M059J (cell line): Measurements from ENCODE around the gene PRKAR2A. TPM values are rescaled to one million over a fixed set of nuclear protein-coding genes. Genes with fewer than 3 reads are reported as not detected.
"Not testable (repeated sequence)": the region's sequence is repeated elsewhere in the genome, so short reads cannot be mapped to it uniquely, and the experiment has no call there.

Experiments used
- DNase-seq: peaks from one replicate; pipeline ENCODE4 v3.0.0-alpha.2; 2012; ENCODE audit warnings: low read depth
- total RNA-seq: library from RNA; depleted of rRNA; stranded (reverse); fragments of >200 nt; shearing (Covaris generic); gene quantifications from 2 replicates; pipeline ENCODE4 v1.2.3, GENCODE V29; 2014

PRKAR2A gene
- total RNA-seq, 1 experiment from 2014 or later: 23.5 TPM

DNA sequence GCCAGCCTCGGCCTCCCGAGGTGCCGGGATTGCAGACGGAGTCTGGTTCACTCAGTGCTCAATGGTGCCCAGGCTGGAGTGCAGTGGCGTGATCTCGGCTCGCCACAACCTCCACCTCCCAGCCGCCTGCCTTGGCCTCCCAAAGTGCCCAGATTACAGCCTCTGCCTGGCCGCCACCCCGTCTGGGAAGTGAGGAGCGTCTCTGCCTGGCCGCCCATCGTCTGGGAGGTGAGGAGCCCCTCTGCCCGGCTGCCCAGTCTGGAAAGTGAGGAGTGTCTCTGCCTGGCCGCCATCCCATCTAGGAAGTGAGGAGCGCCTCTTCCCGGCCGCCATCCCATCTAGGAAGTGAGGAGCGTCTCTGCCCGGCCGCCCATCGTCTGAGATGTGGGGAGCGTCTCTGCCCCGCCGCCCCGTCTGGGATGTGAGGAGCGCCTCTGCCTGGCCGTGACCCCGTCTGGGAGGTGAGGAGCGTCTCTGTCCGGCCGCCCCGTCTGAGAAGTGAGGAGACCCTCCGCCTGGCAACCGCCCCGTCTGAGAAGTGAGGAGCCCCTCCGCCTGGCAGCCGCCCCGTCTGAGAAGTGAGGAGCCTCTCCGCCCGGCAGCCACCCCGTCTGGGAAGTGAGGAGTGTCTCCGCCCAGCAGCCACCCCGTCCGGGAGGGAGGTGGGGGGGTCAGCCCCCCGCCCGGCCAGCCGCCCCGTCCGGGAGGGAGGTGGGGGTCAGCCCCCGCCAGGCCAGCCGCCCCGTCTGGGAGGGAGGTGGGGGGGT is 113.7 kb downstream of the PRKAR2A start:
- DNase-seq: not testable (repeated sequence)

DNA sequence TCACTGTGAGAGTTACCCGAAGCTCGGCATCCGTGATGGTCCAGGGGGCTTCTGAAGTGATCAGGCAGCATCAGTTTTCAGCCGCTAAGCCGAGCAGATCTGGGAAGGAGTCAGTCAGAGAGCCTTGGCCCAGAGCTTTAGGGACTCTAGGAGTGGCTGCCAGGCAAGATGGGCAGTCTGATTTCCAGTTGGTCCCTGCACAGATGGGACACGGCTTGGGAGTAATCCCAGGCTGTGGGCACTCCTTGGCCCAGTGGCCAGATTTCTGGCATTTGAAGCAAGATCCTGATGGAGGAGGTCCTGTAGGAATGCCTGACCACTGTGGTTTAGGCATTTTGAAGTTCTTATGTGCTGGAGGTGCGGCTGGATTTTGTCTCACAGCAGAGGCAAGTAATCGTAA is 120.2 kb downstream of the PRKAR2A start:
- no peak for DNase-seq

DNA sequence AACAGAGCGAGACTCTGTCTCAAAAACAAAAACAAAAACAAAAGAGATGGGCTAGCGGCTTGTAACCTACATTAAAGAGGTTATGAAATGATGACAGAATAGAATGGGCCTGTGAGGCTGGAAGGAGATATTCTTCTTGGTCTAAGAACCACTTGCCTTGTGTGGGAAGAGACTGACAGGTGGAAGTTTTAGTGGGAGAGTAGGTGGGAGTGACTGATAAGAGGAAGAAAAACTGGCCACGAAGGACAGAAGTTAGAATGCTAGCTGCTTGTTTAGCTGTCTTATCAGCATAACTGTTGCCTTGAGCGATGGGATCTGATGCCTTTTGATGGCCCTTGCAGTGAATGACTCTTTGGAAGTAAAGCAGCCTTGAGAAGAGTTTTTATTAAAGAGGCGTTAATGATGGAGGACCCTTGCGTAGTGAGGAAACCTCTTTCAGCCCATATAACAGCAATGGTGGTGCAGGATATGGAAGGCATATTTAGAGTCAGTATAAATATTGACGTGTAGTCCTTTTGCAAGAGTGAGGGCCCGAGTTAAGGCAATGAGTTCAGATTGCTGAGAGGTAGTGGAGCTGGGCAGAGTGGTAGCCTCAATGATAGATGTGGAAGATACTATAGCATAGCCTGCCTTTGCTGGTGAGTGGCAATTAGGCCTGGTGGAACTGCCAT is 122.4 kb downstream of the PRKAR2A start:
- not testable (repeated sequence) for DNase-seq

DNA sequence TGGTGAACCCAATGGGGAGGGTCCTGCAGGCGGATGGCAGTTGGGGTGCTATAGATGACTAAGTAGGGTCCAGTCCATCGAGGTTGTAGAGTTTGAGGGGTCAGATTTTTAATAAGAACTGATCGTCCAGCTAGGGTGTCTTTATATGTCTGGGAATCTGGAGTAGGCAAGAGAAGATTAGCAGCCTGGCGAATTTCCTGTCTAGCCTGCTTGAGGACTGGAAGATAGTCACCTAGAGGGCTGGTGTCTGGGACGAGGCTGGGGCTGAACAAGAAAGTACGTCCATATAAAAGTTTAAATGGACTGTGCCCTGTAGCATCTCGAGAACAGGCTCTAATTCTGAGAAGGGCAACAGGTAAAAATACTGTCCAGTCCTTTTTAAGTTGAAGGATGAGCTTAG is 123.9 kb downstream of the PRKAR2A start:
- DNase-seq: no peak

DNA sequence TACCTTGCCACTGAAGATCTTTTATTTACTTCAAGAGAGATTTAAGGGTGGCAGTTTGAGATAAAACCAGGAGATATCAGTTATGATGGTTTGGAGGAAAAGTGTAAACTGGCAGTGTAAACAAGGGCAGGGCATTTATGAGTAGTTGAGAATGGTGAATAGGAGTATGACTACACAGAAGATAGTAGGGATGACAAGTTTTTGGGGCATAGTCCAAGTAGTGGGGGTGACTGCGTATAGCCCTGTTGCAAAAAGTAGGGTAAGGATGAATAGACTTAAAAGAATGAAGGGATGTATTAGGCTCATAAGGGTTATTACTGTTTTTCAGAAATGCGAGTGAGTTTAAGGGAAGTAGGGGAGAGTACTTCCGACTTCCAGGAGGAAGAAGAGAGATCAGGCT is 124.4 kb downstream of the PRKAR2A start:
- DNase-seq: not testable (repeated sequence)

DNA sequence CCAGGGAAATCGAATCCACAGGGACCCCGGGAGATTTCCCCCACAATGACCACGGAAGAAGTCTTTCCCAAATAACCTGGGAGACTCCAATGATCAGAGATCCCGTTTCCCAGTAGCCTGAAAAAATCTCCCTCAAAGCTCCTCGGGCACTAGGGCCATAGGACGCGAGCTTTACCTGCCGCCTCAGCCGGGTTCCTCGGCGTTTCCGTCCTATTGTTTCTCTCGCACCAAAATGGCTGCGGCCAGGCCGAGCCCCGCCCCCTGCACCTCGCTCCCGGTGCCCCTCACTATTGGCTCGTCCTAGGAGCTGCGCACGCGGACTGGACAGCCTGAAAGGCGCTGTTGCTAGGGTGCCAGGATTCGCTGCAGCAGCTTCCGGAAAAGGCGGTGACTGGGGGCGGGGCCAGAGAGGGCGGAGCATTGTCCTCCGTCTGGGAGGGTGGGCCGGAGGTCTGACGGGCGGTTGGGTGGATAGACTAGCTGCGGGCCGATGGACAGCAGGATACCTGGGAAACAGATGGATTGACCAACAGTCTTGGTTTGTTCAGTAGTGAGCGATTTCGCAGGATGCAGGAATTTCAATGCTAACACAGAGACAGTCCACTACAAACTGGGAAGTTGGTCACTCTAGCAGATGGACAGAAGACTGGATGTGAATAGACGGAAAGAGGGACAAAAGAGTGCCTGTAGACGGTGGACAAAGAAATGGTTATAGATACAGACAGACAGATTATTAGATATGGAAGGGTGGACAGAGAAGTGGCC is 130.5 kb downstream of the PRKAR2A start, which contains the start of gene IP6K2:
IP6K2 (minus strand) TSS at position 240 of the 765 bp plus-strand sequence. CDS start 21,930 bp downstream, outside the sequence.
- DNase-seq: peak; percentile 95

DNA sequence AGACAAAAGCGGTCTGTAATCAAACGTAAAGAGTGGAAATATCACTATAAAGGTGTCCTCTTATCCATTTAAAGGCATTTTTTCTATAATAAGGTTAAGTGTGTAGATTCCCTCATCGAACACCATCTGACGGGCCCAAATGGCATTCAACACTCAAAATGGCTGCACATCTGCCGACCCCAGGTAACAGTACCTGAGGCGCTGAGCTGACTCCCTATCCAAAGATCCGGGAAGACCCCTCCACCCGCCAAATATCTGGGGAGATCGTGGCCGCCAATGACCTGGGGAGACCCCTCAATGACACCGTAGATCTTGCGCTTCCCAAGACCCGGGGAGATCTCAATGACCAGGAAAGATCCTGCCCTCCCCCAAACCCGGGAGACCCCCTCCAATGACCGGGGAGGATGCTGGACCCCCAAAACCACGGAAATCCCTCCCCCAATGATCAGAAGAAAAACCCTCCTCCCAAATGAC is 131.1 kb downstream of the PRKAR2A start:
- peak; percentile 12 for DNase-seq

DNA sequence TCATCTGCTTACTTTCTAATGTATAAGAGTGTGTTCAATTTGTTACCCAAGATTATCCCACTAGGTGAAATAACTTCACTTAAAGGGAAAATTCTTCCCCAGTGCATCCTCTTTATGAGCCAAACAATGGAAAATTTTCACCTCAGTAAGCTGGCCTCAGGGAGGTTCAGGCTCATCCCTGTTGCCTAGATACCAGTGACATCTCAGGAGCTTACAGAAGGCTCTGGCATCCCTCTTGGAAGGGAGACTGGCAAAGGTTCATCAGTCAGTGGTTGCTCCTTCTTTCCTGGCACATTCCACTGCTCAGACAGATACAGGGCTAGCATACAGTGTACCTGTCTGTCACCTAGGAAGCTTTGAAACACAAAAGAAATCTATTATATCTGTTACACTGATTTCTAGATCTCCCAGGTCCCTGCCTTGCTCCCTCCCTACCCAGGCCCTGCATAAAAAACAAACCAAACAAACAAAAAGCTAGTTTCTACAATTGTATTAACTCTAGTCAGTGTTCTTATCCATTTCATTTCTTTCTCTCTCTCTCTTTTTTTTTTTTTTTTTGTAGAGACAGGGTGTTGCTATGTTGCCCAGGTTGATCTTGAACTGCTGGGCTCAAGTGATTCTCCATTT is 132.4 kb downstream of the PRKAR2A start:
- DNase-seq: peak; percentile 83

DNA sequence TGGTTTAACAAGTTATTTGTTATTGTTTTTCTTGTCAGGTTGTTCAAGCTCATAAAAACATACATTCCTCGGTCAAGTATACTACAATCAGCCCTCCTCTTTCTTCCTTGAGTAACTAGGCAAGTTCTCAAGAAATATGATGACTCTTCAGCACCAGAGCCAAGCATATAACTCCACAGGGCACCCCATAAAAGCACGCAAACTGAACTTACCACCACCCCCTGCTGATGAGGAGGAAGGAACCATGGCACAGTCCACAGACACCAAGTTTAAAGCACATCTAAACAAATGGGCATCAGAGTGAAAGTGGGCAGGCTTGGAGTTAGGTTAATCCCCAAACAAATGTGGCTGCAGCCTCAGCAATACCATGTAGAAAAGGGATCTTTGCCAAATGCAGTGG is 135.9 kb downstream of the PRKAR2A start:
- no peak for DNase-seq

DNA sequence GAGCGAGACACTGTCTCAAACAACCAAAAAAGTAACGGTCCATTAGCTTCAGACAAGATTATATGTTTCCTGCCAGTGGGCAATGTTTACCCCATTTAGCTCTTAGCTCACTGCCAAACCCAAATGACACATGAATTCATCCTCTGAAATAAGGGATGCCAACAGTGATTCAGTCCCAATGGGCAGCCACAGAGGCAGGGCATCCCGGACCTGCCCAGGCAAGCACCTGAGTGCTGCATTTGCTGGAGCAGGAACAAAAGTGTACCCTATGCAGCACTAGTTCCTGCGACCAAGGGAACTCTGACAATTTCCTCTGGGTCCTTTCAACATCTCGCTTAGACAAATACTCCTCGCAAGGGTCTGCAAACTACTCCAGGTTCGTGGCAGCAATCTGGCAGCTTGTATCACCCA is 138.6 kb downstream of the PRKAR2A start:
- DNase-seq: peak; percentile 62

DNA sequence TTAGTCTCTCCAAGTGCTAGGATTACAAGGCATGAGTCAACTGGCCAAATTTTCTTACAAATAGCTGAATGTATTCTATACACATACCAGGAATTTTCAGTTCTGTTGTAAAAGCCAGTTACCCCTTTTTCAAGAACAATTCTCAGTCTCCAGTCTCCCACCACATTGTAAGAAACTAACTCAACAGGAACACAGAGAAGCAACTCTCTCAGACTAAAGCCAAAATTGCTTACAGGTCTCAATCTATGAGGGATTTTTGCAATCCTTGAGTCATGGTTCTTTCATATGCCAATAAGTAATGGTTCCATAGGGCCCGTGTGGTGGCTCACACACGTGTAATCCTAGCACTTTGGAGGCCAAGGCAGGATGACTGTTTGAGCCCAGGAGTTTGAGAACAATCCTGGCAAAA is 139.2 kb downstream of the PRKAR2A start:
- DNase-seq: no peak

DNA sequence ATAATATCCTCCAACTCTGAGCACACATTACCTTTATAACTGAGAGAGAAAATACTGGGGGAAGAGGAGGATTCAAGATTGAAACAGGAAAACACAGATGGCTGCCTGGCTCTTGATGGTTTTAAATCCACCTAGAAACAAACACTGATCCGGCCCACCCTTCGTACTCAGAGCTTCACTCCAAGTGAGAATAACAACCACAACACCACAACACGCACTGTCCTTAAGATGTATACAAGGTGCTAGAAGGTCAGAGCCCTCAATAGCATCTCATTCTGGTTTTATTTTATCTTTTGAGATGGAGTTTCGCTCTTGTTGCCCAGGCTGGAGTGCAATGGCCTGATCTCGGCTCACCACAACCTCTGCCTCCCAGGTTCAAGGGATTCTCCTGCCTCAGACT is 140.5 kb downstream of the PRKAR2A start:
- DNase-seq: no peak

DNA sequence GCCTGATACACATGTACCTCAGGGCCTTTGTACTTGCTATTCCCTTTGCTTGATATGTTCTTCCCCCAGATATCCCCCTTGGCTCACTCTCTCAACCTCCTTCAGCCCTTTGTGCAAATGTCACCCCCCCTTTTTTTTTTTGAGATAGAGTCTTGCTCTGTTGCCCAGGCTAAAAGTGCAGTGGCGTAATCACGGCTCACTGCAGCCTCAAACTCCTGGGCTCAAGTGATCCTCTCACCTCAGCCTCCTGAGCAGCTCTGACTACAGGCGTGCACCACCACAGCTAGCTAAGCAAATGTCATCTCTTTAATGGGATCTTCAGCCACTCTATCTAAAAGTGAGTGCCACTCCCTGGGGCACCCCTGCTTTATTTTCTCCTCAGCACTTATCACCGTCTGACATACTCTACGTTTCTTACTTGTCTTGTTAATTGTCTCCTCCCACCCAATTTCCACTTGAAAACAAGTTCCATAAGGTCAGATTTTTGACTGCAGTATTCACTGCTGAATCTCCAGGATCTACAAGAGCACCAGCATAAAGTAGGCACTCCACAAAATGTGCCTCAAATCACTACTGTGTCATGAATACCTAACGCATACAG is 145.3 kb downstream of the PRKAR2A start:
- DNase-seq: no peak

DNA sequence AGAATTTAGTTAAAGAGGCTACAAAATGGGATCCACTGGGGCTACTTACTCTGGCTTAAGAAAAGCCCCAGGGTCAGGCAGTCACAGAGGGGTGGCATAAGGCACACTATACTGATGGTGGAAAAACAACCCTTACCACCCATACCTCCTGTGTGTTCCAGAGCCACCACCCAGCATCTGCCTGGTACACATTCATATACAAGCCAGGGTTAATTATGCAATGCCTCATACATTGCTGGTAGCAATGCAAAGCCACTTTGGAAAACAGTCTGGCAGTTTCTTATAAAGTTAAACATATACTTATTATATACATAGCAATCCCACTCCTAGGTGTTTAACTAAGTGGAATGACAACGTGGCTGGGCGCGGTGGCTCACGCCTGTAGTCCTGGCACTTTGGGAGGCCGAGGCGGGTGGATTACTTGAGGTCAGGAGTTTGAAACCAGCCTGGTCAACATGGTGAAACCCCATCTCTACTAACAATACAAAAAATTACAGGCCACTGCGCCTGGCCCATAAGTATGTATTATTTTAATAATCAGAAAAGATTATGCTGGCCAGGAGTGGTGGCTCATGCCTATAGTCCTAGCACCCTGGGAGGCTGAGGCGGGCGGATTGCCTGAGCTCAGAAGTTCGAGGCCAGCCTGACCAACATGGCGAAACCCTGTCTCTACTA is 146.8 kb downstream of the PRKAR2A start:
- DNase-seq: no peak

DNA sequence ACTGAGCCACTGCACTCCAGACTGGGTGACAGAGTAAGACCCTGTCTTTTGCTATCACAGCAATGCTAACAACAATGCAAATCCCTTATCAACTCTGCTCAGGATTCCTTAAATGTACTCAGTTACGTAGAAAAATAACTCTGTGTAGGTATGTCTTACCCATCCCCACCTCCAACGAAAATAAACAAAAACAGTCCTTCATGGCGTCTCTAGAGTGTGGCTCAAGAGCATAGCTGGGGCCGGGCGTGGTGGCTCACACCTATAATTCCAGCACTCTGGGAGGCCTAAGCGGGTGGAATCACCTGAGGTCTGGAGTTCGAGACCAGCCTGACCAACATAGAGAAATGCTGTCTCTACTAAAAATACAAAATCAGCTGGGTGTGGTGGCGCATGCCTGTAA is 148.8 kb downstream of the PRKAR2A start:
- no peak for DNase-seq

DNA sequence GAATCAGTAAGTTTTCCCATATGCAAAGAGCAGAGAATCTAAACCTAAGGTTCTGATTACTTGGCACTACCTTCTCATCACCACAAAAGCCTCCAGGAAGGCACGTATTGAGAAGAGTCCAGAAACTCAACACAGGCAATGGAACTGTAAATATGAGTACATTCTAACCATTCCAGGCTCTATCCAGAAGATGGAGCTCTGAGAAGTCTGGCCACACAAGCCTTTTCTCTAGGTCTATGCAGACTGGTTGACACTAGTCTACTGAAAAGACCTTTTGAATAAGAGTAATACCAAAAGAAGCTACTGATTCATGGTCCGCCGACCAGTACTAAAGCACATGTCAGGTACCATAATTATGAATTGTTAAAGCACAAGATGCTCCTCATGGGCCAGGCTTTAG is 149.7 kb downstream of the PRKAR2A start:
- DNase-seq: no peak

DNA sequence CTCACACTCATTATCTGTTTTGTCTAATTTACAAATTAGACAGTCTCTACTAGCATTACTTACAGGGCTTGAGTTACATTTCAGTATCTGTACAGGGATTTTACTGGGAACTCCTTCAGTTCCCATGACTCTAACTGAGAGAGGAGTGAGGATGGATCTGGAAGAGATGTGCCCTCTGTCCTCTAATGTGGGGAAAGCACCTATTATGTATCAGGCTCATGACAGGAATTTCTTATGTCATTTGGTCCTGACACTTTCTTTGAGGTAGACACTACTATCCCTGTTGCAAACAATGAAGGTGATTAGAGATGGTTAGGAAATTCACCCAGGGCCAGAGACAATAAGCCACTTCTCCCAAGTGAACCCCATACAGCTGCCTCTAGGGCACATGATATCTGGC is 151.1 kb downstream of the PRKAR2A start:
- DNase-seq: no peak
